ENCODE measurements around the gene CIDEB.

CIDEB gene

DNA sequence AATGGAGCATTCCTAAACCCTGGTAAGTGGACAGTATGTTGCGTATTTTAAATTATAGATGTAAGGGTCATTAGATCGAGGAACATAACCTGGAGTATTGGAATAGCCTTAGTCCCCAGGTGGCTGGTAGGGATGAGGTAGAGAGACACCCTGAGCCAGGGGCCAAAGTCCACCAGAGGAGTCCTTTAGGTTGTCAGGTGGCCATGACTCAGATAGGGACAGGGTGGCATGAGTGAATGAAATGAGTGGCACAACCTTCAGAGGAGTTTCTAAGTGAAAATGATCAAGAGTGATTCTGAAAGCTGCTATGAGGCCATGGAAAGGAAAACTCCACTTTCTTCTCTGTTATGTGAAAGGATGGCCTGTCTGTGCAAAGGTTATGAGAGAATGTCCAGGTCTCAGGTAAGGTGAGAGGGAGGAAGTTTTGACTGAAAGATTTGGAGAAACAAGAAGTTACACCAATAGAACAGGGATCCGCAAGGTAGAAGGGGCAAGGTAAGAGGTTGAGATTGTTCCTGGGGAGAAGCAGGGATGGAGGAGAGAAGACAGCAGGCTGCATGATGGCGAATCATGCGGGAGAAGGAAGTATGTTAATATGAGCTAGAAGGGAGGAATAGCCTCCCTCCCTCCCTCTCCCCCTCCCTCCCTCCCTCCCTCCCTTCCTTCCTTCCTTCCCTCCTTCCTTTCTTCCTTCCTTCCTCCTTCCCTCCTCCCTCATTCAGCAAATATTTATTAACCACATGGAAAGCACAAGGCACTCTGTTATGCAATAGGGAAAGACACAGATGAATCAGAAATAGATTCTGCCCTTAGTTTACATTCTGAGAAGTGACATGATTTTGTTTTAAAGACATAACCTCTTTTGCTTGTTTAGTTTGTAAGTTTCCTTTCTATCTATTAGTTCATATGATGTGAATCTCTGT, 46.0 kb upstream of the CIDEB start:
- Histone ChIP-seq H3K27ac (replicated peaks) (no peak overlapping the region), H3K4me3 (replicated peaks; ENCODE audit: insufficient read depth, low read length) (no peak overlapping the region), H3K27me3 (ENCODE audit: insufficient read depth, poor library complexity, severe bottlenecking) (no peaks in the 10 kb centered on the region)
- peak in 1 of 2 experiments; percentile 38 for DNase-seq (ENCODE audit: low read depth in 1 of 2, low spot score in 1 of 2)
- TF ChIP-seq GABPA (IDR thresholded peaks at IDR 0.05; ENCODE audit: low read depth), result no peak
- no peak for TF ChIP-seq POLR2AphosphoS5 (IDR thresholded peaks at IDR 0.05; ENCODE audit: low read depth)
- TF ChIP-seq, protein P1, sequence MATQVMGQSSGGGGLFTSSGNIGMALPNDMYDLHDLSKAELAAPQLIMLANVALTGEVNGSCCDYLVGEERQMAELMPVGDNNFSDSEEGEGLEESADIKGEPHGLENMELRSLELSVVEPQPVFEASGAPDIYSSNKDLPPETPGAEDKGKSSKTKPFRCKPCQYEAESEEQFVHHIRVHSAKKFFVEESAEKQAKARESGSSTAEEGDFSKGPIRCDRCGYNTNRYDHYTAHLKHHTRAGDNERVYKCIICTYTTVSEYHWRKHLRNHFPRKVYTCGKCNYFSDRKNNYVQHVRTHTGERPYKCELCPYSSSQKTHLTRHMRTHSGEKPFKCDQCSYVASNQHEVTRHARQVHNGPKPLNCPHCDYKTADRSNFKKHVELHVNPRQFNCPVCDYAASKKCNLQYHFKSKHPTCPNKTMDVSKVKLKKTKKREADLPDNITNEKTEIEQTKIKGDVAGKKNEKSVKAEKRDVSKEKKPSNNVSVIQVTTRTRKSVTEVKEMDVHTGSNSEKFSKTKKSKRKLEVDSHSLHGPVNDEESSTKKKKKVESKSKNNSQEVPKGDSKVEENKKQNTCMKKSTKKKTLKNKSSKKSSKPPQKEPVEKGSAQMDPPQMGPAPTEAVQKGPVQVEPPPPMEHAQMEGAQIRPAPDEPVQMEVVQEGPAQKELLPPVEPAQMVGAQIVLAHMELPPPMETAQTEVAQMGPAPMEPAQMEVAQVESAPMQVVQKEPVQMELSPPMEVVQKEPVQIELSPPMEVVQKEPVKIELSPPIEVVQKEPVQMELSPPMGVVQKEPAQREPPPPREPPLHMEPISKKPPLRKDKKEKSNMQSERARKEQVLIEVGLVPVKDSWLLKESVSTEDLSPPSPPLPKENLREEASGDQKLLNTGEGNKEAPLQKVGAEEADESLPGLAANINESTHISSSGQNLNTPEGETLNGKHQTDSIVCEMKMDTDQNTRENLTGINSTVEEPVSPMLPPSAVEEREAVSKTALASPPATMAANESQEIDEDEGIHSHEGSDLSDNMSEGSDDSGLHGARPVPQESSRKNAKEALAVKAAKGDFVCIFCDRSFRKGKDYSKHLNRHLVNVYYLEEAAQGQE (IDR thresholded peaks at IDR 0.05; ENCODE audit: insufficient replicate concordance, low read depth), result no peak
- TF ChIP-seq, protein P2, sequence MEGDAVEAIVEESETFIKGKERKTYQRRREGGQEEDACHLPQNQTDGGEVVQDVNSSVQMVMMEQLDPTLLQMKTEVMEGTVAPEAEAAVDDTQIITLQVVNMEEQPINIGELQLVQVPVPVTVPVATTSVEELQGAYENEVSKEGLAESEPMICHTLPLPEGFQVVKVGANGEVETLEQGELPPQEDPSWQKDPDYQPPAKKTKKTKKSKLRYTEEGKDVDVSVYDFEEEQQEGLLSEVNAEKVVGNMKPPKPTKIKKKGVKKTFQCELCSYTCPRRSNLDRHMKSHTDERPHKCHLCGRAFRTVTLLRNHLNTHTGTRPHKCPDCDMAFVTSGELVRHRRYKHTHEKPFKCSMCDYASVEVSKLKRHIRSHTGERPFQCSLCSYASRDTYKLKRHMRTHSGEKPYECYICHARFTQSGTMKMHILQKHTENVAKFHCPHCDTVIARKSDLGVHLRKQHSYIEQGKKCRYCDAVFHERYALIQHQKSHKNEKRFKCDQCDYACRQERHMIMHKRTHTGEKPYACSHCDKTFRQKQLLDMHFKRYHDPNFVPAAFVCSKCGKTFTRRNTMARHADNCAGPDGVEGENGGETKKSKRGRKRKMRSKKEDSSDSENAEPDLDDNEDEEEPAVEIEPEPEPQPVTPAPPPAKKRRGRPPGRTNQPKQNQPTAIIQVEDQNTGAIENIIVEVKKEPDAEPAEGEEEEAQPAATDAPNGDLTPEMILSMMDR (IDR thresholded peaks at IDR 0.05; ENCODE audit: insufficient read depth, low read length), result no peak
- no peak for TF ChIP-seq SPI1 (IDR thresholded peaks at IDR 0.05; ENCODE audit: borderline replicate concordance, low read depth)

DNA sequence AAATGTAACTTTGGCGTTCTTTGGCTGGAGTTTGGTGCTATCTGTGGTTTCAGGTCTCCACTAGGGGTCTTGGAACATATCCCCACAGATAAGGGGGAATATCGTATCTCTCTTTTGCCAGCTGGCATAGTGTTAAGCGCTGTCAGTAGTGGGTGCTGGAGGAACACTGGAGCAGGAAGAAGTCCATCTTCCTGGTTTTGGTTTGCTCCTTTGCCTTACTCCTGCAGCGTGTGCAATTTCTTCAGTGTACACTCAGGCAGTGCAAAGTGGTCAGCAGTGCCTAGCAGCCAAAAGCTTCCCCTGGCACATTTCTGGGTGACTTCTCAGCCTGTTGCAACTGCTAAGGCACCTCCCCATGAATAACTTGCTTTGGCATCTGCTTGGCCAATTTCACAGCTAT, 43.7 kb upstream of the CIDEB start:
- Histone ChIP-seq H3K4me3 (replicated peaks; ENCODE audit: insufficient read depth, low read length) (no peak overlapping the region), H3K27ac (replicated peaks) (no peak overlapping the region), H3K27me3 (ENCODE audit: insufficient read depth, poor library complexity, severe bottlenecking) (no peaks in the 10 kb centered on the region)
- no peak for DNase-seq (ENCODE audit: low read depth in 1 of 2, low spot score in 1 of 2)
- TF ChIP-seq POLR2AphosphoS5 (IDR thresholded peaks at IDR 0.05; ENCODE audit: low read depth), result no peak
- TF ChIP-seq SPI1 (IDR thresholded peaks at IDR 0.05; ENCODE audit: borderline replicate concordance, low read depth), result no peak
- TF ChIP-seq, protein P1 (IDR thresholded peaks at IDR 0.05; ENCODE audit: insufficient replicate concordance, low read depth), result no peak
- no peak for TF ChIP-seq GABPA (IDR thresholded peaks at IDR 0.05; ENCODE audit: low read depth)
- TF ChIP-seq, protein P2 (IDR thresholded peaks at IDR 0.05; ENCODE audit: insufficient read depth, low read length), result no peak

DNA sequence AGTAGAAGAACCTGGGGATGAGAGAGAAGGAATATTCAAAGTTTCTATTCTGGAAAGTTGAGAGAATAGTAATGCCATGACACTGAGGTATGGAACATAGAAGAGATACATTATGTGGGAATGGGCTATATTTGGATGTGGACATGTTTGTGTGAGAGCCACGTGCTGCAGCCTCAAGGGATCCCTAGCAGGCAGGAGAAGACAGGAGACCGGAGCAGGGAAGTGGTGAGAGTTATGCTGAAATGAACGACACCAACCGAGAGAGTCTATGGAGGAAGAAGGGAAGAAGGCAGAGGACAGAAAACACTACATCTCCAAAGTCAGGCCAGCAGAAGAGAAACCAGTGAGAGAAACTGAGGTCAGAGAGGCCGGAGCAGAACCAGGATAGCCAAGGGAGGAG, 42.0 kb upstream of the CIDEB start:
- TF ChIP-seq, protein P2 (IDR thresholded peaks at IDR 0.05; ENCODE audit: insufficient read depth, low read length), result no peak
- TF ChIP-seq SPI1 (IDR thresholded peaks at IDR 0.05; ENCODE audit: borderline replicate concordance, low read depth) (no peak), GABPA (IDR thresholded peaks at IDR 0.05; ENCODE audit: low read depth) (no peak)

More for the DNA sequence above, 42.0 kb upstream of the CIDEB start:
- Histone ChIP-seq H3K27ac (replicated peaks) (no peak overlapping the region), H3K4me3 (replicated peaks; ENCODE audit: insufficient read depth, low read length) (no peak overlapping the region), H3K27me3 (ENCODE audit: insufficient read depth, poor library complexity, severe bottlenecking) (no peaks in the 10 kb centered on the region)
- no peak for DNase-seq (ENCODE audit: low read depth in 1 of 2, low spot score in 1 of 2)
